ENCODE results near the gene FGFR3.

DNA sequence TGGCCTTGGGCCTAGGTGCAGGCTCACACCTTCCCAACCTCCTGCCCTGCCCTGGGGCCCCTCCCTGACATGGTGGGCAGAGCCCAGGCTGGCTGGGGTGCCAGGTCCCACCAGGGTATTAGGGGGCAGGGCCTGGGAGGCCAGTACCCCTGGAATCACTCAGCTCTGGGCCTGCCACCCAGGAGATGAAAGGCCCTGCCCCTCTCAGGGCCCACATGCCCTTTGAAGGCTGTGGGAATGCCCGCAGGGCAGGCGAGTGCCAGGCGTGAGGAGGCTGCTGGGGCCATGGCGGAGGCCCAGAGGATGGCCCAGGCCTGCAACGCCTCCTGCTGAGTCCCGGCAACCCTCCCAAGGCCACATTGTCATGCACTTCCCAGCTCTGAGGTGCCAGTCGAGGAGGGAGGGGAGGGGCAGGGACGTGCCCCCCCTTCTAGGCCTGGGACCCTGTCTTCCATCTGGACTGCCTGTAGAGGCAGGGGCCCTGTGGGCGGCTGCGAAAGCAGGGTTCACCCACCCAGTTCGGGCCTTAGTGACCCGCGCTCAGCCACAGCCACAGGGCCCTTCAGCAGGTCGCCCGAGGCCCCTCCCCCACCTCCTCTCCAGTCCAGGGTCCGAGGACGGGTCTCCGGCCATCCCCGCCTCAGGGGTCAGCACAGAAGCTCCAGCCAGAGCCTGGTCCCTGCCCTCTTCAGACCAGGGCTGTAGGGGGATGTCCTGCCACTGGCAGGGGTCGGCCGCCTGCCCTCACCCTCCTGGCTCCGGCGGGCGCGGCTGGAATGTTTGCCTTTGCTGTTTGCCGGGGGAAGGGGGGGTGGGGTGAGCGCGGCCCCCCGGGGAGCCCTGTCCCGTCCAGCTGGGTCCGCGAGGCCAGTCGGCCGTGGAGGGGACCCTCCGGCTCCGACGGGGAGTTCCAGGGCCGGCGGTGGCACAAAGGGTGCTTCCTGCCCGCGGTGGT, 26.7 kb upstream of the FGFR3 start:
- TF ChIP-seq, protein P1, sequence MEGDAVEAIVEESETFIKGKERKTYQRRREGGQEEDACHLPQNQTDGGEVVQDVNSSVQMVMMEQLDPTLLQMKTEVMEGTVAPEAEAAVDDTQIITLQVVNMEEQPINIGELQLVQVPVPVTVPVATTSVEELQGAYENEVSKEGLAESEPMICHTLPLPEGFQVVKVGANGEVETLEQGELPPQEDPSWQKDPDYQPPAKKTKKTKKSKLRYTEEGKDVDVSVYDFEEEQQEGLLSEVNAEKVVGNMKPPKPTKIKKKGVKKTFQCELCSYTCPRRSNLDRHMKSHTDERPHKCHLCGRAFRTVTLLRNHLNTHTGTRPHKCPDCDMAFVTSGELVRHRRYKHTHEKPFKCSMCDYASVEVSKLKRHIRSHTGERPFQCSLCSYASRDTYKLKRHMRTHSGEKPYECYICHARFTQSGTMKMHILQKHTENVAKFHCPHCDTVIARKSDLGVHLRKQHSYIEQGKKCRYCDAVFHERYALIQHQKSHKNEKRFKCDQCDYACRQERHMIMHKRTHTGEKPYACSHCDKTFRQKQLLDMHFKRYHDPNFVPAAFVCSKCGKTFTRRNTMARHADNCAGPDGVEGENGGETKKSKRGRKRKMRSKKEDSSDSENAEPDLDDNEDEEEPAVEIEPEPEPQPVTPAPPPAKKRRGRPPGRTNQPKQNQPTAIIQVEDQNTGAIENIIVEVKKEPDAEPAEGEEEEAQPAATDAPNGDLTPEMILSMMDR (IDR thresholded peaks at IDR 0.05) = no peak
- no peak for TF ChIP-seq POLR2AphosphoS5 (IDR thresholded peaks at IDR 0.05)
- no peak for TF ChIP-seq POLR2A (IDR thresholded peaks at IDR 0.05)
